HG03457 (cell line): Measurements from ENCODE around the gene GNAL.

Experiments
- ATAC-seq: cut with Tn5 transposase; IDR thresholded peaks from one replicate; pipeline ENCODE4 v1.9.1; 2021; ENCODE audit warnings: moderate number of reproducible peaks; ENCODE audit not compliant: unreplicated experiment

GNAL gene

DNA sequence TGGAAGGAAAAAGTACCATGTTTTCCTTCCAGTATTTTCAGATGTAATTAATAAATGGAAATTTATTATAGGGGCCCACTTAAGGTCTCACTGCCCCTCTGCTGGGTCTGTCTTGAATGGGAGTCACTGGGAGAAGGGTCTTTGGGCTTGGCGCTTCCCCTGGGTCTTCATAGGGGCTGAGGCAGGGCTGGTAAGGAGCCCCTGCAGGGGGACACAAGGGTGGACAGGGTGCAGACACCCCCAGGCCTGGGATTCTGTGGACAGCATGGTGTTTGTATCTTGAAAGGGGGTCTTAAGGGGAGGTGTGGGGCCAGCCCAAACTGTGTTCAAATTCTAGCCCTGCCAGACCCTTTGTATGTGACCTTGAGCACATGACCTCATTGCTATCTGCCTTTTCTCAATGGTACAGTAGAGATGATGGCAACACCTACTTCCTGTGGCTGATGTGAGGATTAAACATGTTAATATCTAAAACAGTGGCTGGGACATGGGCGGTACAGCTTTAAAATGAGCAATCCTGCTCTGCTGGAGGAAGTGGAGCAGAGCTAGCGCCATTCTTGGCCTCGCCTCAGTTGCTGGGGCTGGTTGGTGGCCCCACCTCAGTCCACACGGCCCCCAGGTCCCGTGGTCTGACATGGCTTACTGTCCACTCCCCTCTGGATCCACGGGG, 71.6 kb downstream of the GNAL start:
- no peak for ATAC-seq

DNA sequence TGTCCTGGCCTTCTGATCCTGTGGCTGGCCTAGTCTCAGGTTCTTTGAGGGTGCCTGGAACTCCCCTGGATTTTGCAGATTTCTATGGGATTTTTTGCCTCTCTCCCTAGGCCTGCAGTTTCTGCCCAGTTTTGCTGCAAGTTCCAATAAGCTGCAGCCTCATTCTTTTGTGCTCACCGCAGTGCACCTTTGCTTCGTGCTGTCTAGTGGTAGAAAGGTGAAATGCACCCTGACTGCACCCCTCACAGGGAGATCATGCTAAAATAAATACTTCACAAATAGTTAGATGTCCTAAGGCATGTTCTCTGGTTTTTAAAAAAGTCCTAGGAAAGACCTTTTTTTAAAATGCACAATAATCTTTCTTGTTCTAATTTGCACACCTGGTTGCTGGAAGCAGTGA, 72.5 kb downstream of the GNAL start:
- ATAC-seq: no peak

DNA sequence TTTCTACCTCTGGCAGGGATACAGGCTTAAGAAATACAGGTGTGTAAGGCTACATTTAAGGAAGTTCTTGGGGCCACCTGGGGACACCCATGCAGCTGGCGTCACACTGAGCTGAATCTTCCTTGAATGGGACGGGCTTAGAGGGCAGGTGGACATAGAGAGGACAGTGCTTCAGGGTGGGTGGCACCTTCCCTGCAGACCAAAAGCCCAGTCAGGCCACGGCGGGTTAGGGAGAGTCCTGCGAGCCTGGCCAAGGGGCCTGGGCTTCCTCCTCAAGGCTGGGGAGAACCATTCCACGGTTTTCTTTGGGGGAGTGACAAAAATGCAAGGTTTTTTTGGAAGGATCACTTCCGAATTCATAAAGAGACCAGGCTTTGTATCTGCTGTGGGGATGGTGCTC, 73.4 kb downstream of the GNAL start:
- no peak for ATAC-seq

DNA sequence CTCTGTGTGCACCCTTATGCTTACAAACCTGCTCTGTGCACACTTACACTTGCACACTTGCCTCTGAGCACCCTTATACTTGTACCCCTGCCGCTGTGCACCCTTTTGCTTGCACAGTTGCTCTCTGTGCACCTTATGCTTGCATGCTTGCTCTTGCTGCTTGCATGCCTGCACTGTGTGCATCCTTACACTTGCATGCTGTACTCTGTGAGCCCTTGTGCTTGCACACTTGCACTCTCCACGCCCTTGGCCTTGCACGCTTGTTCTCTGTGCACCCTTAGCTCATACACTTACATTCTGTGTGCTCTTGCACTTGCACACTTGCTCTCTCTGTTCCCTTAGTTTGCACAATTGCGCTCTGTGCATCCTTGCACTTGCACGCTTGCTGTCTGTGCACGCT, 78.3 kb downstream of the GNAL start:
- no peak for ATAC-seq

DNA sequence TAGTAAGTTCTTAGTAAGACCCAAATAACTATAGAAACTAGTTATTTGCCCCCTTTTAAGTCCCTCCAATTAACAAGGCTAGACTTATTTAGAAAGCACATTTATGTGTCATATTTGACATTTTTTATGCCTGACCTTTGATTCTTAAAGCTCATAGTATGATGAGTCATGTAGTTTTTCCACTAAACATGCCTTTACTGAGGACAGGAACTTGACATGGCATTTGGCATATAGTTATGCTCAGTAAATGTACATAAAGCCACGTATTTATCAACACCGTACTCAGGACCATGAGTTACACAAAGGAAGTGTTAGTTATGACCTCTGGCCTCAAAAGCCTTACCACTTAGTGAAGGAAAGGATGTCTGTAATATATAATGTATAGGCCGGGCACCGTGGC, 78.9 kb downstream of the GNAL start:
- ATAC-seq: no peak

DNA sequence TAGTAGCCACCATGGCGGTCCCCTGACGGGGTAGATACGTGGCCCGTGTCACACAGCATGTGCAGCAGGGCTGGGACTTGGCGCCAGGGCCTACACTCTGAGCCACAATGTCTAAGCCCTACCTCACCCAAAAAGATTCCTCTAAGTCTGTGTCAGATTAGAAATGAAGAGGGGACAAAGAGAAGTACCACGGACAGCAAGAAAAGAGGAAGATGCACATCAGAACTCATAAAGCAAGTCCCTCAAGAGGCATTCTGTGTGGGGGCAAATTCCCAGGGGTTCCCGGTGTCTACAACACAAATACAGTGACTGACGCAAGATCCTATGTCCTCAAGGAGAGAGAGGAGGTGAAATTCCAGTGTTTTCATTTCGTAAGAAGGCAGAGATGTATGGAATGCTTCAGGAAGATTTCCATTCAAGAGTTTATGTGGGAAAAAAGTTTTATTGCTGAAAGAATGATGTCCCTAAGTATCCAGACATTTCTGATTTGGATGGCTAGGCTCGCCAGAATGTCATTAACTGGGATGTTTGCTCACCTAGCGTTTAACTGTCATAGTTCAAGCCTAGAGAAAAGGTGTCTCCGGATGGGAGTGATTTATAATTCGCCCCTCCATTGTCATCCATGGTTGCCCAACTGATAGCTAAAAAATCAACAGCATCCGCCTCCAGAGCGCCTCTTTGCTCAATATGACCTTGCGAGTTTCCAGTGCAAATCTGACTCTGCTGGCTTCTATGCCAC, 86.5 kb downstream of the GNAL start:
- no peak for ATAC-seq

DNA sequence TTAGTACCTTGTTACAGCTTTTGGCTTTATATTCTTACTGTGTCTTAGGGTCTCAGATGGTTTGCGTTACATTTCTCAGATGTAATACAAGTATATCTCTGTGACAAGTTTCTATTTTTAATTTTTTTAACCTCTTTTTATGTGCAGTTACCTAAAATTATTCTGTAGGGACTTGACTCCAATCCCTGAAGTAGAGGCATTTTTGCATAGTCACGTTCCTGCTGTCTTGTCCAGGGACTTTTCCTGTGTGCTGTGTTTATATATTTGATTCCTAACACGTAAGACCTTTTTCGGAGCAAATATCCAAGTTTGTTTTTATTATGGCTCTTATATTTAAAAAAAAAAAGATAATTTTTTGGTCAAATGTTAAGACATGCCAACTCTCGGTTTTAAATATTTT, 91.0 kb downstream of the GNAL start:
- no peak for ATAC-seq

DNA sequence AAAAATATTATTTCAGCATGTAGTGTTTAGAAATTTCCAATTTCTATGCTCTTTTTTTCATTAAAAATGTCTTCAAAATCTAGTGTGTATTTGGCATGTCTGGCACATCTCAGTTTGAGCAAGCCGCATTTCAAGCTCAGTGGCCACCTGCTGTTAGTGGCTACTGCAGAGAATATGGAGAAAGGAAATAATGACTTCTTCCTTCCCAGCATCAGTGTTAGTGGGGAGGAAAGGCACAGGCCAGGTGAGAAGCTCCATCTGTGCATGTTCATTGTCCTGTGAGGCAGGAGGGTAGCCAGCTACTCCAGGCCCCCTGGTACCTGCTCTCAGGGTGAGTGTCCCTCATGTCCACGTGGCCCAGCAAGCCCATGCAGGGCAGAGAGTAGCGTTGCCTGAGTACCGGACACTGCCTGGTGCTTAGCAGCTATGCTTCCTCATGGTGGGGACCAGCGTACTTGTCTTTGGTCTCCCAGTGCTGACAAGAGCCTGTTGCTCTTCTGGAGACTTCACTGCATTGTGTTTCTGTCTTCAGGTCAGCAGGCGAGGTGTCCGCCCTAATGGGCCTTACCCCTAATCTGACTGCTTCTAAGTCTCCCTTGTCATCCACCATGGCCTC, 94.8 kb downstream of the GNAL start:
- ATAC-seq: no peak

DNA sequence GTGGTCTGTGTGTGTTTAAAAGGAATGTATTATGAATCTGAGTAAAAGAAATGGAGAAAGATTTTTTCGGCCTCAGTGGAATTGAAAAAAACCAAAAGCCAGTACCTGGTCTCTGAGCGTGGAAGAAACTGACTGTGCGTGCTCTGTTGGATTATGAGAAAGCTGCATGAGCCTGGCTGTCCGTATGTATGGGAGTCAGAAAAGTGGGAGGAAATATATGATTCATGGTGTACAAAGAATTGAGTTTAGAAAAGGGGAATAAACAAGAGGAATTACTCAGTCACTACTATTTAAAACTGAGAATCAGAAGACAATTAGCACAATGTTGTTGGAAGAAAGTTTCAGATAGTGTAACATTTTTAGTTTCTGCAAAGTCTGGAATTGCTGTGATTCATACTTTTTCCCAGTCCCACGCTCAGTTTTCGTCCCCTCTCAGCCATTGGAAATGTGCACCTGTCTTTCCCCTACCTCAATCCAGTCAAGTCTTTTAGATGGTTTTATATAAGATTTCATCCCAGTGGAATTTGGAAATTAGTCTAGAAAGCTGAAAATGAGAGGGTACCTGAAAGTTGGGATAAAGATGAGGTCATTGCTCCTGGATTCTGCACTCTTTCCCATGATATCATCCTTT, 95.7 kb downstream of the GNAL start:
- no peak for ATAC-seq

DNA sequence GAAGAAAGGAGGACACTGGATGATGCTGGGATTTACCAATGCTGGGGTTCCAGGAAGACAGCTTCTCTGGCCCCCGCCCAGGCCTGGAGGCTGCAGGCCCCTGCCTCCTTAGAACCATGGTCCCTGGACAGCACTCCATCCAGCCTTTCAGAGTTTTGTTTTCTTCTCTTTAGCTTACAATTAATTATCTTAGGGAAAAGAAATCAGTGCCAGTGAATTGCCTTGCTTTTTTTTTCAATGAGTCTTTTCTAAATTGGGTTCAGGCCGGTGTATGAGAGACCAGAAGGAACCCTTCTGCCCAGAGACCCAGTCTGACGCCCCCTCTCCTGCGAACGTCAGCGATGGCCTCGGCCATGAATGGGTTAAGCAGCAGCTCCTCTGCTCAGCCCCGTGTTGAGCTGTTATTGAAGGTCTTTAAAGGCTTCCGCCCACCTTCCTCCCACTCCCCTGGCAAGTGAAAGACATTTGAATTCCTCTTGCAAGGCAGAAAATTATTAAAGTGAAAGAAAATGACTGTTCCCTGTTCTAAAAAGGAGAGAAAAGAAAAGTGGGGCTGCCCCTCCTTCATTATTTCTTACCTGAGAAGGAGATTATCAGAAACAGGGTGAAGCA, 96.5 kb downstream of the GNAL start:
- no peak for ATAC-seq

DNA sequence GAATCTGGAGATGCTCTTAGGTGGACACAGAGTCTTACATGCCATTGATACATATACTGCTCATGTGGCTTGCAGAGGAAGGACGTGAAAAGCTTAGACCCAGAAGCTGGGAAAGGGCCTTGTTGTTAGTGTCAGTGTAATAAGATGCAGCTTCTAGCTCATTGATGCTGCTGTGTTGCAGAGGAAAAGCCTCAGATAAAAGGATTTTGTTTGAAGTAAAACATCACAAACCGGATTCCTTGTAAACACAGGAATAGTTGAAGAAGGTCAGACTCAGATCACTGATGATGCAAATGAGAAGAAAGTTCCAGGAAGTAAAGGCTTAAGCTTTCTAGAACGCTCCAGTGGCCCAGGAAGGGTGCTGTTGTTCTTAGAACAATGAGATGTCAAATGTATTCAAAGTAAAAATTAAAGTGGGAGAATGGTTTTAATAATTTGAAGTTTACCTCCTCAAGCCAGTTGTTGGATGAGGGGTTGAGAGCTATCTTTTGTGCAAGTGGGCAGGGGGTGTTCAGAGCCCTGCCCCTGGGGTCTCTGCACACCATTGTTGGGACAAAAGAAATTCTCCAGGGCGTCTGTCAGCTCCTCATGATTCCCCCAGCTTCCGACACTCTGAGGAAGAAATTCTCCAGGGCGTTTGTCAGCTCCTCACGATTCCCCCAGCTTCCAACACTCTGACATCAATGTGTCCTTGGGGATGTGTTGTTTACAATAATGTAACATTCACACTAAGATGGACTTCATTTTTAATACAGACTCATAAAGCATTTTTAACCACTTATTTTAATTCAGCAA, 100.8 kb downstream of the GNAL start:
- ATAC-seq: no peak

DNA sequence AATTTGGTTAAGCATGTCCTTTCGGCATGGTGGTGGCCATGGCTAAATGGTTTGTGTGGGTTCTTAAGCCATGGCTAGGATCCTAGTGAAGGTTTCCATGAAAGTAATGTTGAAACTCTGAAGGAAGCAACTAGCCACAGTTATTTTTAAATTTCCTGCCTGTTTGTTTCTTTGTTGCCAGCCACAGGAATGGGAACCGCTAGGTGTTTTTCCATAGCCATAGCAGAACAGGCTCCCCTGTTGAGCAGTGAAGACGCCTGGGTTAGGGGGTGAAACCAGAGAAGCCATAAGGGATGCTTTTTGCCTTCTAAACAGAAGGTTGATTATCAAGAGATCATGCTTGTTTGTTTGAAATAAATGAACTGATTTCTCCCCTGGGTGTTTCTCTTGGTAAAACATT, 102.1 kb downstream of the GNAL start:
- no peak for ATAC-seq

DNA sequence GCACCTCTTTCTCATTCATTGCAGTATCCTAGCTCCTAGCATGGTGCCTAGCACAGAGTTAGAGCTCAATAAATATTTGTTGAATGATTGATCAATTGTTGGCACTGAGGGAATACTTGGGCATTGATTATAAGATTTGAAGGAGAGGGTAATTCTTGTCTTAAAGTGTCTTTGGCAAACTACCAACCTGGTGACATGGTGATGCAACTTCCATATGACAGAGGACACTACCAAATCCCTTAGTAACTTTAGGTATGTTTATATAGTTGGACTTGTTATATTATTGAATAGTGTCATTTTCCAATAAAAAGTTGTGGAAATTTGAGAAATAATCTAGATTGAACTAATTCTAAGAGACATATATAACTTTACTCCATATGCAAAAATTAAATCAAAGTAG, 103.6 kb downstream of the GNAL start:
- ATAC-seq: no peak

DNA sequence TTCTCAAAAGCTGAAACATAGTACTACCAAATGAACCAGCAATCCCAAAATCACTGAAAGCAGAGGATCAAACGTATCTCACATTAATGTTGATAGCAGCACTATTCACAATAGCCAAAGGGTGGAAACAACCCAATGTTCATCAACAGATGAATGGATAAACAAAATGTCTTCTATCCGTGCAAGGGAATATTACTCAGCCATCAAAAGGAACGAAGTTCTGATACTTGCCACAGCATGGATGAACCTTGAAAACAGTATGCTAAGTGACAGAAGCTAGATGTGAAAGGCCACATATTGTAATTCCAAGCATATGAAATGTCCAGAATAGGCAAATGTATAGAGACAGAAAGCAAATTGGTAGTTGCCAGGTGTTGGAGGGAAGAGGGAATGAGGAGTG, 105.1 kb downstream of the GNAL start:
- no peak for ATAC-seq

DNA sequence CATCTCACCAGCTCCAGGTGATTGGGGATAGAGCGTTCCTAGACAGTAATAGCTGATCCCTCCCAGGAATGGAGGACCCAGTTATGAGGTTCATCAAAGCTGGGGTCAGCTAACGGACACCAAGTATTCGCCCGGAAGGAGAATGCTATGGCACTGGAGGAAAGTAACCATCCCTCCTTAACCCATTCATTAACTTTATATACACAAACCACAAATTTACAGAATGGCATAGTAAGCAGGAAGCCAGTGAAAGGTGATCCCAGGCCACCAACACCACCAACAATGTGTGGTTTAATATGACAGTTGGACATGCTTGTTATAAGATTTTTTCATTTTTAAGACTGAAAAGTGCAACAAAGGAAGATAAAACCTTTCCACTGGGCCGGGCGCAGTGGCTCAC, 106.9 kb downstream of the GNAL start:
- ATAC-seq: no peak

DNA sequence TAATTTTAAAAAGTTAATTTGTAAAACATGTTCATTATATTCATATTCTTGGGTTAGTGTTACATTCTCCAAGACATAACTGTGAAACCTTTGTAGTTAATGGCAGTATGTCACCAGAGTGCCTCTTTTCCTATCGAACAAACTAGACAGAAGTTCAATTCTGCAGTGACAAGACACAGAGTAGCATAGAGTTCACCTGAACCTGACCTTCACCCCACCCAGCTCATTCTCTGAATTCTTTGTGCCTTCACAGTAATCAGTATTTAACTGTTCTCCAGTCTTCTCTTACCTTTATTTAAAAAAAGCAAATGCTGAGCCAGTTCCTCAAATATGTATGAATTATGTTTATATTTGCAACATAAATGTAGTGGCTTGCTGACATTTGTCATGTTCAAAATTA, 109.2 kb downstream of the GNAL start:
- no peak for ATAC-seq

DNA sequence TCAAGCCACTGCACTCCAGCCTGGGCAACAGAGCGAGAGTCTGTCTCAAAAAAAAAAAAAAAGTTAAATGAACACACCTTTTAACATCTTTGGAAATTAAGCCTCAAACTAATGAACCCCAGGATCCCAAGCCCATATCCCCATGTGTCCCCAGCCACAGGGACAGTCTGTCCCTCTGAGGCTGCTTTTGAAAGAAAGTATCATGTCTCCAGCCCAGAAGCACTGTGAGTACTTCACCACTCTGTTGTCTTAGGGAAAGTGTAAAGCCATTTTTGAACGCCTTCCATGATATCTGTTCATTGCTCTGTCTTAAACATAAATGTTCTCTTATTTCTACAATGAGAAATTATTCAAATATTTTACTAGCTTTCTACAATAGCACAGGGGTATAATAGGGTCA, 110.0 kb downstream of the GNAL start:
- ATAC-seq: no peak

DNA sequence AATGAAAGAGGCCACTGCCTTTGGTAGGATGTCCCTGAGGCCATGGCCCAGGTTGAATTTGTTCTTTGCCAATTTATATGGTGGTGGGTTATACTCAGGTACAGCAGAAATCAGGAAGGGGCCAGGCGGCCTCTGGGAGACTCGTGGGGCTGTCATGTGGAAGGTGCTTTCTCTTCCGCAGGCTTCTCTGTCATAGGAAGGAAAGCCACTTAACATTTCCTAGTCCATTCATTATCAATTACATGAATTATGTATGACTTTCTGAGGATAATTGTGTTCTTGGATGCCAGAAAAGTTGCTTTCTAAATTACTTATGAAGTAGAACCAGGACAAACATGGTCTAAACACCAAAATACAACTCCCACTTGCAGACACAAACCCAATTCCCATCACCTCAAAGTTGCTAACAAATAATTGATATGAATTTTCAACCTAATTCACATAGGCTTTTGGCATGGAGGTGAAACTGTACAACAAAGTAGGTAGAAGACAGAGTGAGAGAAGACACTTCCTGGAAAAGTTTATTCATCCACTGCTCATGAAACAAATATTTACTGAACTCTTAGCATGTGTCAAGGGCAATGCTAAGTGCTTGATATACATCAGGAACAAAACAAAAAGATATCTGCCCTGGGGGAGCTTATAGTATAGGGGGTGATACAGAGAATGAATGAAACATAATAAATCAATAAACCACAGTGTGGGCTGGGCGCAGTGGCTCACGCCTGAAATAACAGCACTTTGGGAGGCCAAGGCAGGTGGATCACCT, 111.7 kb downstream of the GNAL start:
- ATAC-seq: no peak

DNA sequence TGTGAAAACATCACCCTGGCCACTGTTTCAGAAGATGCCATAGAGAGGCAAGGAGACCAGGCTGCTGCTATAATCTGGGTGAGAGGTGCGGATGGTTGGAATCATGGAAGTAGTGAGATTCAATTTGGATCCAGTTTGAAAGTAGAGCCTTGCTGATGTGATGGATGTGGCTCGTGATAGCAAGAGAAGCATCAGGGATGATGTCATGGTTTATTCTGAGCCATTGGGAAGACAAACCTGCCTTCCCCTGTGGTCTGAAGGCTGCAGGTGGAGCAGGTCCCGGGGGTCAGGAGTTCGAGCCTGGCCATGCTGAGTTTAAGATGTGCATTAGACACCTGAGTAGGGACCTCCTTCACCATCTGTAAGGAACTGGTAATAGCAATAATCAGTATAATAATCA, 112.5 kb downstream of the GNAL start:
- ATAC-seq: no peak

DNA sequence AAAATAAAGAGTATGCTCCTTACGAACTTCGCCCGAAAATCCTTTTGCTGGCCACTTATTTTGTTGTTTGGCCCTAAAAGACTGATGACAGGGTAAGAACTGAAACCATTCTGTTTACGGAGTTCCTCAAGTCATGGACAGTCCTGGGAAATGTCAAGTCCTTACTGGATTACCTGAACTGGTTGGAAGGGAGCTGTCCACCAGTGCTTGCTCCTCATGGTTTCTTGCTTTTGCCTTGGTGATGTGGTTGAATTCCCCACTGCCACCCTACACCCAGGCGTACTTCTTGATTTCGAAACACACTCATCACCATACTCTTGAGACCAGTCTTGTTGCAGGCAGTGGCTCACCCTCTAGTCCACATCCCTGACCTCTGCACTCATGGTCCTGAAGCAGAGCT, 113.1 kb downstream of the GNAL start:
- ATAC-seq: no peak
